Uterus (tissue), 2 donors: Measurements from ENCODE around the gene HBG2.

Experiments
- CTCF ChIP-seq, 4 experiments: fragments of 200-600 bp in 2 of 4; fragments of 450-650 bp in 2 of 4; sonication (generic) in 2 of 4; IDR thresholded peaks; one replicate each; pipeline ENCODE4 v1.5.1; 2016 to 2019; ENCODE audit warnings: antibody characterized with exemption in 4 of 4, mild to moderate bottlenecking in 2 of 4, moderate library complexity in 1 of 4
- POLR2A ChIP-seq, 2 donors: fragments of 450-650 bp; IDR thresholded peaks; one replicate each; pipeline ENCODE4 v1.6.1; 2016; ENCODE audit warnings: antibody characterized with exemption in 2 of 2, mild to moderate bottlenecking in 1 of 2, moderate library complexity in 1 of 2

DNA sequence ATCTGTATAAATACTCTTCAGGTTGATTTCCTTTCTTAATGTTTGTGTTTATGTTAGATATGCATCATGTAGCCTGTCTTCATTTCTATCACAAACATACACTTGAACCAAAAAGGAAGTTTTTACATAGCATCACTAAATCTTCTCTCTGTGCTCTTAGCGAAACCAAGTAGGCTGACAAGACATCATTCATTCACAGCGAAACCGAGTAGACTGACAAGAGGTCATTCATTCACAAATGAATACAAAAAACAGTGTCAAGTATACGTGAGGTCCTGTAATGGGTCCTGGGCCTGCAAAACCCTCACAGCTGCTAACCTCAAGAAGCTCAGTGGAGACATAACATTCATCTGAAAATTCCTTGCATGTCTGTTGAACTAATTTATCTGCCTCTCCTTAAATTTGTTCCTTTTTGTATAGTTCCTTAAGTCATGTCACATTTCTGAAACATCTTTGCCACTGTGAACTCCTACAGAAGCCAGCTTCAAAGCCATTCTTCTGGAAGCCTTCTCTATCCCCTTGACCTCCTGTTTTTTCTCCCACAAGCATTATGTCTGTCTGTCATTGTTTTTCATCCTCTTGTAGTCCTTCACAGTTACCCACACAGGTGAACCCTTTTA is 25.0 kb upstream of the HBG2 start:
- TF ChIP-seq CTCF (IDR thresholded peaks at IDR 0.05) (no peak), POLR2A (IDR thresholded peaks at IDR 0.05) (no peak)
